Hepatocyte (in vitro differentiated cells): Measurements from ENCODE around the gene CRTAC1. TPM values are rescaled to one million over a fixed set of nuclear protein-coding genes. Genes with fewer than 3 reads are reported as not detected.

Experiments used
- DNase-seq: peaks from one replicate; pipeline ENCODE4 v3.0.0-alpha.2; 2016; ENCODE audit warnings: low spot score
- H2AFZ ChIP-seq: fragments of 200-600 bp; sonication (generic); 2 replicates; pipeline ENCODE4 v1.6.0; 2016; ENCODE audit warnings: antibody characterized with exemption, mild to moderate bottlenecking
- H3K27ac ChIP-seq: fragments of 200-600 bp; sonication (generic); 2 replicates; pipeline ENCODE4 v1.5.1; 2016; ENCODE audit warnings: mild to moderate bottlenecking
- H3K27me3 ChIP-seq: fragments of 200-600 bp; sonication (generic); 2 replicates; pipeline ENCODE4 v1.6.1; 2016
- H3K36me3 ChIP-seq: fragments of 200-600 bp; sonication (generic); replicated peaks from 2 replicates; pipeline ENCODE4 v1.5.1; 2016; ENCODE audit warnings: low read depth; ENCODE audit not compliant: insufficient read depth
- H3K4me1 ChIP-seq: fragments of 200-600 bp; sonication (generic); 2 replicates; pipeline ENCODE4 v1.5.1; 2016; ENCODE audit warnings: mild to moderate bottlenecking, moderate library complexity; ENCODE audit not compliant: insufficient read depth
- H3K4me2 ChIP-seq: fragments of 200-600 bp; sonication (generic); 2 replicates; pipeline ENCODE4 v1.6.0; 2016
- H3K4me3 ChIP-seq: fragments of 200-600 bp; sonication (generic); 2 replicates; pipeline ENCODE4 v1.5.1; 2016; ENCODE audit warnings: mild to moderate bottlenecking
- H3K79me2 ChIP-seq: fragments of 200-600 bp; sonication (generic); 2 replicates; pipeline ENCODE4 v1.6.0; 2017; ENCODE audit warnings: mild to moderate bottlenecking
- H3K9me2 ChIP-seq: fragments of 200-600 bp; sonication (generic); replicated peaks from 2 replicates; pipeline ENCODE4 v1.6.0; 2017; ENCODE audit warnings: mild to moderate bottlenecking; ENCODE audit not compliant: insufficient read depth
- H3K9me3 ChIP-seq: fragments of 200-600 bp; sonication (generic); 2 replicates; pipeline ENCODE4 v1.5.1; 2016; ENCODE audit warnings: low read depth, mild to moderate bottlenecking
- H4K20me1 ChIP-seq: fragments of 200-600 bp; sonication (generic); 2 replicates; pipeline ENCODE4 v1.6.0; 2016; ENCODE audit warnings: mild to moderate bottlenecking; ENCODE audit not compliant: insufficient read depth, poor library complexity, severe bottlenecking
- CTCF ChIP-seq: fragments of 200-600 bp; sonication (generic); IDR thresholded peaks from 2 replicates; pipeline ENCODE4 v1.5.1; 2016; ENCODE audit warnings: antibody characterized with exemption, mild to moderate bottlenecking; ENCODE audit not compliant: poor library complexity
- EZH2 ChIP-seq: fragments of 200-600 bp; sonication (generic); IDR thresholded peaks from 2 replicates; pipeline ENCODE4 v1.6.1; 2016; ENCODE audit warnings: antibody characterized with exemption, mild to moderate bottlenecking, borderline replicate concordance
- EZH2phosphoT487 ChIP-seq: fragments of 200-600 bp; sonication (generic); IDR thresholded peaks from one replicate; pipeline ENCODE4 v1.6.1; 2018; ENCODE audit warnings: antibody characterized with exemption, mild to moderate bottlenecking, low read depth, moderate library complexity; ENCODE audit not compliant: unreplicated experiment, severe bottlenecking
- WGBS: methylation state at CpG from one replicate; pipeline ENCODE4 v1.1.6; 2016; ENCODE audit warnings: low lambda C conversion rate; ENCODE audit errors: missing lambda C conversion rate; 5-methylcytosine and 5-hydroxymethylcytosine counted together
- polyA plus RNA-seq: library from polyadenylated mRNA; unstranded; fragments of >200 nt; fragmentation: Nextera tagmentation; extraction: Ambion mirVana; gene quantifications from 2 replicates; pipeline ENCODE4 v1.2.1, GENCODE V29; 2016
- total RNA-seq: library from RNA; depleted of rRNA; stranded (reverse); fragments of >200 nt; gene quantifications from 2 replicates; pipeline ENCODE4 v1.2.3, GENCODE V29; 2014

The CRTAC1 gene
- total and polyA plus RNA-seq, 2 experiments from 2014 or later: 0.47 to 0.76 TPM

GRCh38 chr10:97922022-97922758, 108.2 kb downstream of the CRTAC1 start:
- no peak overlapping the region for H2AFZ ChIP-seq
- H3K9me2 ChIP-seq: no peaks in the 10 kb centered on the region
- no peaks in the 10 kb centered on the region for H3K79me2 ChIP-seq
- H3K4me3 ChIP-seq: no peak overlapping the region
- no peak overlapping the region for H3K4me2 ChIP-seq
- no peaks in the 10 kb centered on the region for H4K20me1 ChIP-seq
- H3K27me3 ChIP-seq: peaks cover 21% of the 10 kb centered on the region
- 69% methylated on average over 12 of the region's 12 CpGs for WGBS
- no peak for TF ChIP-seq EZH2phosphoT487
- no peak for TF ChIP-seq EZH2
- no peak for TF ChIP-seq CTCF
- DNase-seq: no peak
- no peaks in the 10 kb centered on the region for H3K9me3 ChIP-seq
- no peaks in the 10 kb centered on the region for H3K36me3 ChIP-seq
- no peaks in the 10 kb centered on the region for H3K4me1 ChIP-seq
- no peak overlapping the region for H3K27ac ChIP-seq

- 48% methylated on average over 4 of the region's 4 CpGs for WGBS
- DNase-seq: no peak
- no peak for TF ChIP-seq EZH2
- no peak for TF ChIP-seq EZH2phosphoT487
- TF ChIP-seq CTCF: no peak
- no peak overlapping the region for H3K4me3 ChIP-seq
- no peaks in the 10 kb centered on the region for H3K9me3 ChIP-seq
- H4K20me1 ChIP-seq: no peaks in the 10 kb centered on the region
- H3K79me2 ChIP-seq: no peaks in the 10 kb centered on the region
- H2AFZ ChIP-seq: no peak overlapping the region
- H3K27ac ChIP-seq: no peak overlapping the region
- no peak overlapping the region for H3K4me2 ChIP-seq
- H3K36me3 ChIP-seq: no peaks in the 10 kb centered on the region
- H3K27me3 ChIP-seq: peaks cover 24% of the 10 kb centered on the region
- H3K9me2 ChIP-seq: no peaks in the 10 kb centered on the region
- H3K4me1 ChIP-seq: no peaks in the 10 kb centered on the region
Measured at GRCh38 chr10:97921581-97922021, 108.8 kb downstream of the CRTAC1 start.

GRCh38 chr10:97920865-97921264, 109.6 kb downstream of the CRTAC1 start:
- no peaks in the 10 kb centered on the region for H3K4me1 ChIP-seq
- no peak overlapping the region for H2AFZ ChIP-seq
- H3K9me2 ChIP-seq: no peaks in the 10 kb centered on the region
- H3K79me2 ChIP-seq: no peaks in the 10 kb centered on the region
- no peak overlapping the region for H3K27ac ChIP-seq
- no peaks in the 10 kb centered on the region for H4K20me1 ChIP-seq
- 51% methylated on average over 4 of the region's 4 CpGs for WGBS
- no peak overlapping the region for H3K4me2 ChIP-seq
- H3K27me3 ChIP-seq: peaks cover 24% of the 10 kb centered on the region
- no peaks in the 10 kb centered on the region for H3K36me3 ChIP-seq
- TF ChIP-seq EZH2phosphoT487 (no peak), EZH2 (no peak), CTCF (no peak)
- DNase-seq: no peak
- H3K4me3 ChIP-seq: no peak overlapping the region
- no peaks in the 10 kb centered on the region for H3K9me3 ChIP-seq
